PC-9 (cell line): Measurements from ENCODE around the gene HS3ST2.

Source experiments
- CTCF ChIP-seq: fragments of 200-600 bp; sonication (generic); conservative IDR thresholded peaks from 2 replicates; pipeline ENCODE4 v1.6.1; 2017; ENCODE audit warnings: mixed run types, antibody characterized with exemption, mild to moderate bottlenecking, moderate library complexity
- EZH2 ChIP-seq: fragments of 200-600 bp; sonication (generic); IDR thresholded peaks from 2 replicates; pipeline ENCODE4 v1.8.0; 2017; ENCODE audit warnings: antibody characterized with exemption, low read depth

- TF ChIP-seq CTCF, result no peak
- no peak for TF ChIP-seq EZH2
Observed at GRCh38 chr16:22871861-22872260, 57.9 kb downstream of the HS3ST2 start.
